ENCODE data around the gene GTSE1. TPM values are rescaled to one million over a fixed set of nuclear protein-coding genes. Genes with fewer than 3 reads are reported as not detected.
A peak's percentile ranks its signal among the peaks of the same experiment; 100 is the strongest.

The GTSE1 gene
- total RNA-seq, 1 donor from 2014 or later, result 0.95 TPM

- H3K27ac Mint-ChIP-seq, result no peak overlapping the region
- H3K4me3 Mint-ChIP-seq, result peak overlapping the region; percentile 64
- H3K9me3 Mint-ChIP-seq, result no peaks in the 10 kb centered on the region
- TF ChIP-seq, protein P1, sequence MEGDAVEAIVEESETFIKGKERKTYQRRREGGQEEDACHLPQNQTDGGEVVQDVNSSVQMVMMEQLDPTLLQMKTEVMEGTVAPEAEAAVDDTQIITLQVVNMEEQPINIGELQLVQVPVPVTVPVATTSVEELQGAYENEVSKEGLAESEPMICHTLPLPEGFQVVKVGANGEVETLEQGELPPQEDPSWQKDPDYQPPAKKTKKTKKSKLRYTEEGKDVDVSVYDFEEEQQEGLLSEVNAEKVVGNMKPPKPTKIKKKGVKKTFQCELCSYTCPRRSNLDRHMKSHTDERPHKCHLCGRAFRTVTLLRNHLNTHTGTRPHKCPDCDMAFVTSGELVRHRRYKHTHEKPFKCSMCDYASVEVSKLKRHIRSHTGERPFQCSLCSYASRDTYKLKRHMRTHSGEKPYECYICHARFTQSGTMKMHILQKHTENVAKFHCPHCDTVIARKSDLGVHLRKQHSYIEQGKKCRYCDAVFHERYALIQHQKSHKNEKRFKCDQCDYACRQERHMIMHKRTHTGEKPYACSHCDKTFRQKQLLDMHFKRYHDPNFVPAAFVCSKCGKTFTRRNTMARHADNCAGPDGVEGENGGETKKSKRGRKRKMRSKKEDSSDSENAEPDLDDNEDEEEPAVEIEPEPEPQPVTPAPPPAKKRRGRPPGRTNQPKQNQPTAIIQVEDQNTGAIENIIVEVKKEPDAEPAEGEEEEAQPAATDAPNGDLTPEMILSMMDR (IDR thresholded peaks at IDR 0.05), result no peak
- DNase-seq (no peak), ATAC-seq (ENCODE audit: low read depth) (no peak)
- POLR2A ChIA-PET, result interaction anchor here (0.9 kb wide), 1 partner anchor 27 kb away, joined by 3 read pairs; the partner anchor contains the start of gene GTSE1
- CTCF ChIA-PET, result no interaction called here
- H3K4me1 Mint-ChIP-seq, result peaks cover 9% of the 10 kb centered on the region
- peaks cover 5% of the 10 kb centered on the region for H3K27me3 Mint-ChIP-seq
- H3K36me3 Mint-ChIP-seq (ENCODE audit: low read depth), result peaks cover 1% of the 10 kb centered on the region
- intact Hi-C loops (cut with micrococcal nuclease), result no loop called here
Observed at GRCh38 chr22:46269564-46269963, 27.1 kb upstream of the GTSE1 start.

- CTCF ChIA-PET, result interaction anchor here (1.0 kb wide), 1 partner anchor 150 kb away, joined by 3 read pairs; no protein-coding TSS in a partner anchor
- no peak for ATAC-seq (ENCODE audit: low read depth)
- POLR2A ChIA-PET, result no interaction called here
Observed at GRCh38 chr22:46272196-46272595, 24.5 kb upstream of the GTSE1 start.

GRCh38 chr22:46272762-46273431 lies 23.8 kb upstream of the GTSE1 start:
- H3K27me3 Mint-ChIP-seq, result no peaks in the 10 kb centered on the region
- H3K4me1 Mint-ChIP-seq, result peaks cover 3% of the 10 kb centered on the region
- H3K27ac Mint-ChIP-seq, result no peak overlapping the region
- no peak overlapping the region for H3K4me3 Mint-ChIP-seq
- no peaks in the 10 kb centered on the region for H3K9me3 Mint-ChIP-seq
- peaks cover 15% of the 10 kb centered on the region for H3K36me3 Mint-ChIP-seq (ENCODE audit: low read depth)
- intact Hi-C loops (cut with micrococcal nuclease), result no loop called here
- ATAC-seq (ENCODE audit: low read depth) (no peak), DNase-seq (no peak)
- TF ChIP-seq, protein P1 (IDR thresholded peaks at IDR 0.05), result no peak
- ChIA-PET POLR2A (no interaction called here), CTCF (interaction anchor here (1.0 kb wide), 1 partner anchor 151 kb away, joined by 3 read pairs; no protein-coding TSS in a partner anchor)

More at GRCh38 chr22:46272196-46272595, 24.5 kb upstream of the GTSE1 start:
- H3K9me3 Mint-ChIP-seq, result no peaks in the 10 kb centered on the region
- TF ChIP-seq, protein P1 (IDR thresholded peaks at IDR 0.05), result no peak
- H3K27ac Mint-ChIP-seq, result no peak overlapping the region
- H3K4me1 Mint-ChIP-seq, result peaks cover 7% of the 10 kb centered on the region
- H3K27me3 Mint-ChIP-seq, result no peaks in the 10 kb centered on the region
- DNase-seq, result no peak
- peaks cover 14% of the 10 kb centered on the region for H3K36me3 Mint-ChIP-seq (ENCODE audit: low read depth)
- intact Hi-C loops (cut with micrococcal nuclease), result no loop called here
- no peak overlapping the region for H3K4me3 Mint-ChIP-seq

- Mint-ChIP-seq H3K27ac (no peak overlapping the region), H3K9me3 (no peaks in the 10 kb centered on the region), H3K4me3 (no peak overlapping the region), H3K36me3 (ENCODE audit: low read depth) (peaks cover 22% of the 10 kb centered on the region), H3K4me1 (peaks cover 4% of the 10 kb centered on the region), H3K27me3 (no peaks in the 10 kb centered on the region)
- ATAC-seq (ENCODE audit: low read depth) (no peak), DNase-seq (no peak)
- ChIA-PET POLR2A (no interaction called here), CTCF (no interaction called here)
- TF ChIP-seq, protein P1 (IDR thresholded peaks at IDR 0.05), result no peak
- intact Hi-C loops (cut with micrococcal nuclease), result no loop called here
Observed at GRCh38 chr22:46273432-46274148, 23.1 kb upstream of the GTSE1 start.

GRCh38 chr22:46274381-46274780 lies 22.3 kb upstream of the GTSE1 start:
- TF ChIP-seq, protein P1 (IDR thresholded peaks at IDR 0.05), result no peak
- no peak overlapping the region for H3K4me3 Mint-ChIP-seq
- intact Hi-C loops (cut with micrococcal nuclease), result no loop called here
- ATAC-seq (ENCODE audit: low read depth) (no peak), DNase-seq (no peak)
- ChIA-PET CTCF (no interaction called here), POLR2A (no interaction called here)
- peaks cover 22% of the 10 kb centered on the region for H3K36me3 Mint-ChIP-seq (ENCODE audit: low read depth)
- no peak overlapping the region for H3K27ac Mint-ChIP-seq
- no peaks in the 10 kb centered on the region for H3K9me3 Mint-ChIP-seq
- peaks cover 8% of the 10 kb centered on the region for H3K4me1 Mint-ChIP-seq
- H3K27me3 Mint-ChIP-seq, result no peaks in the 10 kb centered on the region

Data from activated B cell treated with CpG ODN at 0.5 μM for 24 hours (primary cell).